ENCODE results near the gene RAN.

The RAN gene

GRCh38 chr12:130835011-130835410 lies 36.9 kb upstream of the RAN start:
- TF ChIP-seq, protein P1, sequence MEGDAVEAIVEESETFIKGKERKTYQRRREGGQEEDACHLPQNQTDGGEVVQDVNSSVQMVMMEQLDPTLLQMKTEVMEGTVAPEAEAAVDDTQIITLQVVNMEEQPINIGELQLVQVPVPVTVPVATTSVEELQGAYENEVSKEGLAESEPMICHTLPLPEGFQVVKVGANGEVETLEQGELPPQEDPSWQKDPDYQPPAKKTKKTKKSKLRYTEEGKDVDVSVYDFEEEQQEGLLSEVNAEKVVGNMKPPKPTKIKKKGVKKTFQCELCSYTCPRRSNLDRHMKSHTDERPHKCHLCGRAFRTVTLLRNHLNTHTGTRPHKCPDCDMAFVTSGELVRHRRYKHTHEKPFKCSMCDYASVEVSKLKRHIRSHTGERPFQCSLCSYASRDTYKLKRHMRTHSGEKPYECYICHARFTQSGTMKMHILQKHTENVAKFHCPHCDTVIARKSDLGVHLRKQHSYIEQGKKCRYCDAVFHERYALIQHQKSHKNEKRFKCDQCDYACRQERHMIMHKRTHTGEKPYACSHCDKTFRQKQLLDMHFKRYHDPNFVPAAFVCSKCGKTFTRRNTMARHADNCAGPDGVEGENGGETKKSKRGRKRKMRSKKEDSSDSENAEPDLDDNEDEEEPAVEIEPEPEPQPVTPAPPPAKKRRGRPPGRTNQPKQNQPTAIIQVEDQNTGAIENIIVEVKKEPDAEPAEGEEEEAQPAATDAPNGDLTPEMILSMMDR (IDR thresholded peaks at IDR 0.05; ENCODE audit: unreplicated experiment in 3 of 3): no peak
- H3K9me3 Mint-ChIP-seq: no peaks in the 10 kb centered on the region
- no peak overlapping the region for H3K4me3 Mint-ChIP-seq
- H3K4me1 Mint-ChIP-seq: peaks cover 38% of the 10 kb centered on the region
- H3K36me3 Mint-ChIP-seq (ENCODE audit: low read depth): no peaks in the 10 kb centered on the region
- no peak overlapping the region for H3K27ac Mint-ChIP-seq
- peaks cover 8% of the 10 kb centered on the region for H3K27me3 Mint-ChIP-seq (ENCODE audit: low read depth)

DNA sequence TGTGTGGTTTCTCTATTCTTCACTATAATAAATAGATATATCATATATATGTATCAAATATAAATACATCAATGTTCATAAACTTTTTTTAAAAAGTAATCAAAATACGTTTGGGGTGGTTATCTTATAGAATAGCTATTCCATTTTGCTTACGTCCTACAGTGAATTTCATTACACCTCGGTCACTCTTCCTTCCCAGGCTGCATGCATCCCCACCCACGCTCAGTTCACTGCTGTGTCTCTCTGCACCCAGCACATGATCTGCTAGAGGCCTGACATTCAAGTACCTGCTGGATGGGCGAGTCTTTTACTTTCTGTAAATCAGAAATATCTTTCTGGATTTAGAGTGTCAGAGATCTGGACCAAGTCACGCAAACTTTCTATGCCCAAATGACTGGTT lies 36.4 kb upstream of the RAN start:
- TF ChIP-seq, protein P1 (IDR thresholded peaks at IDR 0.05; ENCODE audit: unreplicated experiment in 3 of 3): no peak
- Mint-ChIP-seq H3K4me1 (peaks cover 34% of the 10 kb centered on the region), H3K36me3 (ENCODE audit: low read depth) (no peaks in the 10 kb centered on the region), H3K27ac (no peak overlapping the region), H3K9me3 (no peaks in the 10 kb centered on the region), H3K4me3 (peak overlapping the region; percentile 9 to 52 (median 34)), H3K27me3 (ENCODE audit: low read depth) (peaks cover 8% of the 10 kb centered on the region)

- Mint-ChIP-seq H3K9me3 (no peaks in the 10 kb centered on the region), H3K27ac (peak overlapping the region in 1 of 3 experiments; percentile 63), H3K27me3 (ENCODE audit: low read depth) (peaks cover 8% of the 10 kb centered on the region), H3K4me1 (peaks cover 25% of the 10 kb centered on the region), H3K36me3 (ENCODE audit: low read depth) (no peaks in the 10 kb centered on the region), H3K4me3 (peak overlapping the region; percentile 82 to 90 (median 86))
- TF ChIP-seq, protein P1 (IDR thresholded peaks at IDR 0.05; ENCODE audit: unreplicated experiment in 3 of 3): no peak
These were observed 33.4 kb upstream of the RAN start for GRCh38 chr12:130838284-130838950.

DNA sequence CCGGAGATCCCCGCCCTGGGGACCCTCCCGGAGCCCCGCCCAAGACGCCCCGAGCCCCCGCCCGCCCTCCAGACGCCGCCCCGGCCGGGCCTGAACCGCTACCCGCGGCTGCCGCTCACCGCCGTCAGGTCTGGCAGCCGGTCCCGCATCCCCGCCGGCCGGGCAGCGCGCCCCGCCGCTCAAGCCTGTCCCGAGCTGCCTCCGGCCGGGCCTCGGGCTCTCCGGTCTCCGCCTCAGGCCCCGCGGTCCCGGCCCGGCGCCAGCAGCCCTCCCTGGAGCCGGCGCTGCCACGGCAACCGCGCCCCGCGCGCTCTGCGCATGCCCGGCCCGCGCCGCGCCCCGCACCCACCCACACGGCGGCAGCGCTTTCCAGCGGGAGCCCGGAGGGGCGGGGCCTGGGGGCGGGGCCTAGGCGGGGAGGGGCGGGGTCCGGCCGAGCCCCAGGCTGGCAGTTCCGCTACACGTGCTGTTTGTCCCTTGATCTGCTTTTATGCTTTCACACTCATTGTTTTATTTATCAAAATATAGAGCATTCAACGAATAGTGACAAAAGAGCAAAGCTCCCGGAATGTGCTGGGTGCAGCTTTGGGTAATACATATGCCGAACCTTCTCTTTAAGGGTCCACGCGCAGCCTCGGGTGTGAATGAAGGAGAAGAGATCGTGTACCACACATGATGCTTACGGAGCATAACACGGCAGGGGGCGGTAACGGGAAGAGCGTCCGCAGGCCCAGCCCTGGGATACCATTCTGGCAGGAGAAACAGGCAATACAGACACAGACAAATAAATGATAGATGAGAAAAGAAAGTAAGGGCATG lies 32.7 kb upstream of the RAN start, which contains the start of gene STX2:
Gene STX2 (minus strand): TSS at position 300 of the 819 bp plus-strand sequence. CDS start 151 bp downstream, at position 149.
- peaks cover 25% of the 10 kb centered on the region for H3K4me1 Mint-ChIP-seq
- H3K36me3 Mint-ChIP-seq (ENCODE audit: low read depth): no peaks in the 10 kb centered on the region
- TF ChIP-seq, protein P1 (IDR thresholded peaks at IDR 0.05; ENCODE audit: unreplicated experiment in 3 of 3): peak in 2 of 3 experiments; percentile 8 to 20
- peaks cover 8% of the 10 kb centered on the region for H3K27me3 Mint-ChIP-seq (ENCODE audit: low read depth)
- peak within 1 kb of the TSS in 2 of 3 experiments; percentile 12 to 63 for H3K27ac Mint-ChIP-seq
- no peaks in the 10 kb centered on the region for H3K9me3 Mint-ChIP-seq
- peak within 1 kb of the TSS; percentile 82 to 90 (median 86) for H3K4me3 Mint-ChIP-seq

GRCh38 chr12:130839770-130840404 lies 32.0 kb upstream of the RAN start:
- Mint-ChIP-seq H3K9me3 (no peaks in the 10 kb centered on the region), H3K36me3 (ENCODE audit: low read depth) (no peaks in the 10 kb centered on the region), H3K27ac (peak overlapping the region in 2 of 3 experiments; percentile 12 to 13), H3K27me3 (ENCODE audit: low read depth) (peaks cover 8% of the 10 kb centered on the region), H3K4me3 (peak overlapping the region; percentile 67 to 80 (median 78)), H3K4me1 (peaks cover 25% of the 10 kb centered on the region)
- TF ChIP-seq, protein P1 (IDR thresholded peaks at IDR 0.05; ENCODE audit: unreplicated experiment in 3 of 3): no peak

All from nephron (organoid).